HG03460 (cell line): ENCODE results near the gene ZCCHC7.
"Not testable (repeated sequence)": the region's sequence is repeated elsewhere in the genome, so short reads cannot be mapped to it uniquely, and the experiment has no call there.

ENCODE experiments used
- ATAC-seq: cut with Tn5 transposase; IDR thresholded peaks from one replicate; pipeline ENCODE4 v1.9.1; 2021; ENCODE audit not compliant: unreplicated experiment

The ZCCHC7 gene

DNA sequence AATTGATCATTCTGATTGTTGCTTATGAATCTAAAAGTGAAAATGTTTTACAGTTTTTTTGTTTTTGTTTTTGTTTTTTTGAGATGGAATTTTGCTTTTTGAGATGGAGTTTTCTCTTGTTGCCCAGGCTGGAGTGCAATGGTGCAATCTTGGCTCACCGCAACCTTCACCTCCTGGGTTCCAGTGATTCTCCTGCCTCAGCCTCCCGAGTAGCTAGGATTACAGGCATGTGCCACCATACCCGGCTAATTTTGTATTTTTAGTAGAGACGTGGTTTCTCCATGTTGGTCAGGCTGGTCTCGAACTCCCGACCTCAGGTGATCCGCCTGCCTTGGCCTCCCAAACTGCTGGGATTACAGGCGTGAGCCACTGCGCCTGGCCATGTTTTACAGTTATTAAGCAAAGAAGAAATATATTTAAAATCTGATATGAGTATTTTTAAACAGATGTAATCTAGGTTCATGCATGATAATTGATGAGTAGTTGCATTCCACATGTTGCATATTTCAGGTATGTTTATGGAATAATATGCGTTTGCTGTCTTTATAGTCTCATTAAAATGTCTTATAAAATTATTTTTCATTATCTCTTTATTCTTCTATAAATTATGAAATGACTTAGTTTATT is 171.4 kb downstream of the ZCCHC7 start:
- ATAC-seq, result not testable (repeated sequence)

DNA sequence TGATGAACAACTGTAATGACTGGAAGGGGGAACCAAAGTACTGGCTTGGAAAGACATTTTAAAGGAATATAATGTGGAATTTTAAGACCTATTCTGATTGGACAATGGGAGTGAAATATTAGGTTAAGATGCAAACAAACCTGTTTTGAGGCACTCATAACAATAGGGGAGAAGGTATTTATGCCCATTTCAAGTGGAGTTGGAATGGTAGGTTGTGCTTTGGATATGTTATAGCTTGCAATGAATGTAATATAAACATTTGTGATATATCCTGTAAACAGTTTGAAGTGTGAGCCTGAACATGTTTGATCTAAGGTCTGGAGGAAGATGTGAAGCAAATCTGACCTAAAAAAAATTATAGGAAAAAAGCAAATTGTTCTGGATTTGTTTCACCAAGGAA is 172.5 kb downstream of the ZCCHC7 start:
- no peak for ATAC-seq

DNA sequence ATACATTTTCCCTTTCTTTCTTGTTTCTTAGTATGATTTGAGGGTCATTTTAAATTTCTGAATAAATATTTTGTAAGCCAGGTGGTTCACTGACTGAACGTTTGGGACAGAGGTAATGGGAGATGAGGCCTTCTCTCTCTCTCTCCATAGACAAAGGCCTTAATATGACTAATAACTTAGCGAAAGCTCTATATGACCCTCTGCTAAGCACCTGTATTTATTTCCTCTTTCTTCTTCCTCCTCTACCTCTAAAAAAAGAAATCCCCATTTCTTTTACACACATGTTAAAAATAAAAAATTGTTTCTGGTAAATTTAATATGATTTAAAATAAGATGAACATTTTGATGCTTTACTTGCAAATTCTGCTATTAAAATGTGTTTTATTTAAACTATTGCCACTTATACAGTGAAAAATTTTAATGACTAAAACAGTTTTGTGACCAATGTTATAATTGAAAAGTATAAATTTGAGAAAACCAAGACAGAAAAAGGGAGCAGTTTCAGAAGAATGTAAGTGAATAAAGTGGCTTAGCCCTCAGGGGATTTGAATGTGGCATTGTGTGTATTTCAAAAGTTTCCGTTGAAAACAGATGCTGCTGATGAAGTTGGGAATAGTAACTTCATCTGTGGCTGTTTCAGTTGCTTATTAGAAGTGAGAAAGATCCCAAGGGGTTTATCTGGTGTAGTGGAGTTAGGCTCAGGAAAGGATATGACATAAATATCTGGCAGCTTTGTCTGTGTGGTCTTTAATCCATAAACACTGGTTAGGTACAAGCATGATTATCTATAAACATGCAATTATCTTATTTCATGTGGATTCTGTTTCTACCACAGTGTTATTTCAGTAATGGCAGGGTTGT is 173.5 kb downstream of the ZCCHC7 start:
- peak; percentile 62 for ATAC-seq

DNA sequence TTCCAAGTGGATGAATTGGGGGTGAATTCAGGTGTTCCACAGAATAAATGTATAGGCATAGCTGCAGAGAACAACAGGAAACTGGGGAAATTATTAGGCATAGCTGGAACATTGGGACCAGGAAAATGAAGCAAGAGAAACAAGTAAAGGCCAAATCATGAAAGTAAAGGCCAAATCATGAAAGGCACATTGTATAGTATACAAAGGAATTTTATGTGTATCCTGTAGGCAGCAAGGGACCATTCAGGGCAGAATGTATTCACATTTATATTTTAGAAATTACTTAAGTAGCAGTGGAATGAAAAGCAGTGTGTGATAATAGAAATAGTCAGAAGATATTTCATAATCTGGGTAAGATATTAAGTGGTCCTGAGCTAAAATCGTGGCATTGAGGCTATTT is 174.8 kb downstream of the ZCCHC7 start:
- no peak for ATAC-seq

DNA sequence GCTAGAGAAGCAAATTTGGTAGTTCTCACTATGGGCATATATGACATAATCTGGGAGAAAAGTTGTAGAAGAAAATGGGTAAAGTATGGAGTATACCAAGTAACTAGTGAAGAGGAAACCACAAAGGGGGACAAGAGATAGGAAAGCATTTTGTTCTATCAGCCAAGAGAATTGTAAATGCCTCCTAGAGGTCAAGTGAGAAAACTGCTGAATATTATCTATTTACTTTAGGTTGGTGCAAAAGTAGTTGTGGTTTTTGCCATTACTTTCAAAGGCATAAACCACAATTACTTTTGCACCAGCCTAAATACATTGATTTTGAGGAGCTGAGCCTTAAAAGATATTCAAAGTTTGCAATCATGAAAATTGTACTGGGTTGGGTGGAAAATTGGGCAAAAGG is 175.4 kb downstream of the ZCCHC7 start:
- ATAC-seq, result no peak

DNA sequence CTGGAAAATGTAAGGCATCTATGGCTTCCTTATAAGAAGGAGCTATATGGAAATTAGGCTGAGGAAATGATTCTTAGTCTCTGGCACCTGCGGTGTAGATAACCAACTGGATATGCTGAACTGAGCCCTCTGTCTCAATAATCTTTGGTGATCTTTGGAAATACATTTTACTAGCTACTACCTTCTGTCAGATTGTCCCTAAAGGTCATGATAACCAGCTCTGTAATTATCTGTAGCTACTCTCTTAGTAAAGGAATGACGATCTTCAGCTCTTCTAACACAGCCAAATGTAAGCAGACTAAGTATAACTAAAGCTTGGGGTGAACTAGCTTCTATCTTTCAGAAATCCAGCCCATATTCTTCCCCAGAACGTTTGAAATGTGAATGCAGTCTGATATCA is 177.2 kb downstream of the ZCCHC7 start:
- ATAC-seq, result no peak

DNA sequence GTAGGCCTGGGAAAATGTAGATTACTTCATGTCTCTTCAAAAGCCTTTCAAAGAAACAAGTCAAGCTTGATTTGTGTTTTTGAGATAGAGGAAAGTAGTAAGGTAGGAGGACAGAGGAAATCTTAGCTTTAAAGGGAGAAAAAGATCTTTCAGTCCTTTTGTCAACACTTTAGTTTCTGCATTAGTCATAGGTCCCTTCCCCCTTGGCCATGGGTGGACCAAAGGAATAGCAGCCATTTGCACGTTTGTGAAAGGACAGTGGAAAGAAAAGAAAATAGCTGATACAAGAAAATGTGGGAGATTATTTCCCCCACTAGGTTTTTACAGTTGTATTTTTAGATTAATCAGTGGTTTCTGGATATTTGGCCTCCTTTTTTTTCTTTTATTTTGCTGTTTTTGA is 180.2 kb downstream of the ZCCHC7 start:
- peak; percentile 36 for ATAC-seq

DNA sequence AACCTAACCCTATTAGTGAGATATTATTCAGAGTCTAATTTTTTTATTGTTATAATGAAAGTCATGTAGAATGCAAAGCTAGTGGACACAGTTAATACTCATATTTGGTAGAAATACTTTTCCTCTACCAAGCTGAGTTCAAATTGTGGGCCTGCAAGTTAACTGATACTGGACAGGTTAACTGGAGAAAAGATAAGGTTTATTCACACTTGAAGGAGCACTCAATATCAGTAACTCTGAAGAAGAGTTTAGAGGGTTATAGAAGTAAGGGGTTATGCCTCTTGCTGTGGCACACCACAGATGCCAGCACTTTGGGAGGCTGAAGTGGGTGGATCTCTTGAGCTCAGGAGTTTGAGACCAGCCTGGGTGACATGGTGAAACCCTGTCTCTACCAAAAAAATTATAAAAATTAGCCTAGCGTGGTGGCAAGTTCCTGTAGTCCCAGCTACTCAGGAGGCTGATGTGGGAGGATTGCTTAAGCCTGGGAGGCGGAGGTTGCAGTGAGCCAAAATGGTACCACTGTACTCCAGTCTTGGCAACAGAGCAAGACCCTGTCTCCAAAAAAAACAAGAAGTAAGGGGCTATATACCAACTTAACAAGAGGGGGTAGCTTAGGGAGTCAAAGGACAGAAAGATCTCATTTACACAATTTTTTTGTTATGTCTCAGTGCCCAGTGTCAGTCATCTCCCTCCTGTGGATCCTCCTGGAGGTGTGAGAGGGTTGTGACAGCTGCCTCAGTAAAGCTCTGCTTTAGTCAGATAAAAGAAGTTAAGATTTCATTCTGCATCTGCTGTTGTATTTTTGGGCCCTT is 180.9 kb downstream of the ZCCHC7 start:
- ATAC-seq, result no peak

DNA sequence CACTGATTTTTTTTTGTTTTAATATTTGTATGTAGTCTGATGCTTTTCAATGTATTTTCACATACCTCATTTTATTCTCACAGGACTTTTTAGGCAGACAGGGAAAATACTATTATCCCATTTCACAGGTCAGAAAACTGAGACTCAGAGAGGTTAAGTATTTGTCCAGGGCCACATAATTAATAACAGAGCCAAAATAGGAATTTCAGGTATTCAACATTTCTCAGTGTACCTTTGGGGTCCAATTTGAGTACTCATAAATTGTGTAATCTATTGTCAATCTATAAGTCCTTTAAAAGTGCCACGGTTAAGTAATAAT is 181.4 kb downstream of the ZCCHC7 start:
- no peak for ATAC-seq

DNA sequence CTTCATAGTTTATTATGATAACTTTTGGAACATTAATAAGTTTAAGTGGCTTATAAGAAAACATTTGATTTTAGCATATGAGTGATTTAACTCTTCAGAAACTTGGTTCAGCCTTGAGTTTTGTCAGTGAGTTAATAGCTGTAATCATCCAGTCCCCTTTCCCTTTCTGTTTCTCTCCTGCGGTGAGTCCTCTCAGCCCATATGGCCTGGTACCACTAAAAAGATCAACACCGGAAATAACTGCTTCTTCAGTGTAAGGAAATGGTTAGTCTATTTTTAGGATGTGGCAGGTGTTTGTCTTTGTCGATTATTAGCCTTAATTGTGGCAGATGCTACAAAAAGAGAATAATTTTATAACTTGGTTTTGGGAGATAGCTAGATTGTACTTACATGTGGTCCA is 181.9 kb downstream of the ZCCHC7 start:
- ATAC-seq, result peak; percentile 77

DNA sequence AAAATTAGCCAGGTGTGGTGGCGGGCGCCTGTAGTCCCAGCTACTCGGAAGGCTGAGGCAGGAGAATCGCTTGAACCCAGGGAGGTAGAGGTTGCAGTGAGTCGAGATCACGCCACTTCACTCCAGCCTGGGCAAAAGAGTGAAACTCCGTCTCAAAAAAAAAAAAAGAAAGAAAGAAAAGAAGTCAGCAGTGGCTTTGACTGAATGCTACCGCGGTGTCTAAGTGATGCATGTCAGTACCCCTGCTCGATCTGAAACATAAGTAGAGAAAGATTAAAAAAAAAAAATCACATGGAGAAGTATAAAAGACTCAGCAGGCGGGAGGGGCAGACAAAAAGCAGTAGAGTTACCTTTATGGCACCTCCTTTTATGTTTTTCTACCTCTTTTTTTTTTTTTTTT is 182.9 kb downstream of the ZCCHC7 start:
- not testable (repeated sequence) for ATAC-seq

DNA sequence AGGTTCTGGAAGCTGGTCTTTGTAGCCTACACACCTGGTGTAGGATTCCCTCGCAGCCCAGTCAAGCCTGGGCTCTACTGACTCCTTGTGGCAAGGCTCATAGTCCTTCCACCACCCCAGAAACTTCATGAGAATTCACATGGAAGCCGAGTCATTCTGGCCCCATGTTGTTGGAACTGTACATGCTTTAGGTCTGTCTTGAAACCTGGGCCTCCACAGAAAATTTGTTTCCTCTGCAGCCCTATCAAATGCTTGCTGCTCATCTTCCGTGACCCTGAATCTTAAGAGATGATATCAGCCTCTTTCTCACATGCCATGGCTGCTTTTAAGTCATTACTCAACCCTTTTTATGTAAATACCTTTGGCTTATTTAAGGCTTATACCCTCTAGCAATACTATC is 188.8 kb downstream of the ZCCHC7 start:
- no peak for ATAC-seq

DNA sequence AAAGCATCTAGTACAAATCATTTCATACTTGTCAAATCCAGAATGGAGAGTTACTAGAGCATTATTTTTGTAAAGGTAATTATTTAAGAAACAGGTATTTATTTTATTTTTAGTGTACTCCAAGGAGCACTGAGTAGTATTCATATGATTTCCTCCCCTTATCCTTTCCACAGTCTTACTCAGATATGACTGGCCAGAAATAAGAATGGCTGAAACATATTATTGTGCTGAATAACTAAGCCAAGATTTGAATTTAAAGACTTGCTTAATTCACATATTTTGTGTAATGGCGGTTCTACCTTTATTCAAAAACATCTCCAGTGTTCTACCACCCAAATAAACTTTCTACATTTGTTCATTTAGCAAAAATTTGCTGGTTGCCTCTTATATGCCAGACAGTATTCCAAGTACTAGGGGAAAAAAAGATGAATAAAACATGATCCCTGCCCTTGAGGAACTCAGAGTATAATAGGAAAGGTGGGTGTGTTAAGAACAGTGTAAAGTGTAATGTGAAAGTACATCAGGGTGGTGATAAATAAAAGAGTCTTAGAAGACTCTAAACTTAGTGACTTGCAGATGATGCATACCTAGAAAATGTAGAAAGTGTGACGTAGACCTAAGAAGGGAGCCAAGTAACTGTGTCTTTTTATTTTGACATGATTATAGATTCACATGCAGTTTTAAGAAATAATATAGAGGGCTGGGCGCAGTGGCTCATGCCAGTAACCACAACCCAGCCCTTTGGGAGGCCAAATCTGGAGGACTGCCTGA is 191.7 kb downstream of the ZCCHC7 start:
- ATAC-seq, result no peak

DNA sequence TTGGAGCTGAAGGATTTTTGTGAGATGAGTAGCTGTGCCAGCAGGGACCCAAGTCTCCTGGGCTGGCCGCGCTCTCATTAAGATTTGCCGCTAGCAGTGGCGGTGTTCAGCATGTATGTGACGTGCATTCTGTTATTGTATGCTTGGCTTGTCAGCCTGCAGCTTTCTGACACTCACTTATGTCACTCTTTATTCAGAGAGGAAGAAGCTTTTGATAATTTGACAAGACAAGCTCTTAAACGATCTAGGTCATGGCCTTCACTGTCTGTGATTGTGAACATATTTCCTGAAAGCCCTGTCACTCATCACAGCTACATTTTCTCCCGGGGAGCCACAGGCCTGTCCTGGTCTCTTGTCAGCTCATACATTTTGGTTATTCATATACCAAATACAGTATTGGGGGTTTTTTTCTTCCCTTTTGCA is 203.9 kb downstream of the ZCCHC7 start:
- peak; percentile 77 for ATAC-seq

DNA sequence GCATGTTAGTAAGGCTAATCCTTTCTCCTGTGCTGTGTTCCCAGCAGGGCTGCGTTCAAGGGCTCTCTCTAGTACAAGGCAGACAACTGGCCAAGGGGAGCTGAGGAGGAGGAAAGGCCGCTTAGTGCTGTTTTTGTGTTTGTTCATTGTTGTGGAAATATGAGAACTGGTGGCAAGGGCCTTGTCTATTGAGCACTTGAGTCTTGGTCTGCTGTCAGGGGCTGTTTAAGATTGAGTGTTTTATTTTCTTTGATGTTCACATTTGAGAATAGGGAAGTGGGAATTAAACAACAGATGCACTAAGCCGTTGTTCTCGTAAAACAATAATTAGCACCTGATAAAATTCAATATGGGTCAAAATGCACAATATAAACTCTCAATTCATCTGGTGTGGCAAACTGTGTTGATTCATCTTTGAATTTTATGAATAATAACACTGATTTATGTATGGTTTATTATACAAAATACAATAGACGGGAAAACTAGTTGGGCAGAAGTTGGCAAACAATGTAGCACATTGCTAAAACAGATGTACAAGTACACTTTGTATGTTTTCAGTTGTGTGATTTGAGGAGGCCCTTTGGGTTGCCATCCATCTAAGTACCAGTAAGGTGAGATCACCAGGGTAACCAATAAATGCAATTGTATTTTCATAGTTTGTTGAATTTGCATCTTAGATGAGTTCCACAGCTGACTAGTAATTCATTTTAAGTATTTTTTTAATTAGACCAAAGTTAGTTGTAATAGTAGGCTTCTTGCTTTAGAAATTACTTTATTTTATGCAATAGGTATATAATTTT is 204.5 kb downstream of the ZCCHC7 start:
- no peak for ATAC-seq

DNA sequence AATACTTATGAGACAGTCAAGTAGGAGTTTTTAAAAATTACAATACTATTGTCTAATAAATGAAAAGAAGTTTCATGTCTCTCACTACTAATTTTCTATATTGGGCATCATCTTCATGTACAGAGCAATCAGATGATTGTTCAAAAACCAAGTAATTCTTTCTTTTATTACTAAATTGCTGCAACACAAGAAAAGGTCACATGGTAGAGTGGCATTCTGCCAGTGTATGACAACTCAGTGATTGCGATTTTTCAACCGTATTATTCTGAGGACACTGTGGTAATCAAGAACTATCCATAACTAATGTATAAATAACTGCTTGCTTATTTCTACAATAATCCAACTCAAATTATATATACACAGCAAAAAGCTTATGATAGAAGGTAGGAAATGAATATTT is 205.4 kb downstream of the ZCCHC7 start:
- no peak for ATAC-seq

DNA sequence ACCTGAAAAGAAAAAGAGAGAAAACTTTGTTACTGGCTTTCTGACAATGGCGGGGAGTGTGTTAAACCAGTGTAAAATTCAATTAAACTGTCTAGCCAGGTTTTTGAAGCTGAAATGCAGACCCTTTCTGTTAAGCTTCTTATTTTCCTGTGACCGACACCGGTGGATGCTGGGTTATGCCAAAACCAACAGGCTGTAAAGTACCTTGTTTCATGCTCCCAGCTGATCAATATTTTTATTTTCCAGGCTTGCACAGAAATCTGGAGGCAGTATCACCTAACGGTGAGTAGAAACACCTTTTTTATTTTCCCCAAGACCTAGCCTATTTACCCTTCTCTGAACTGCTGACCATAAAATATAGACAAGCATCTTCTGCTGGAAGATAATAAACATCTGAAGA is 207.2 kb downstream of the ZCCHC7 start:
- no peak for ATAC-seq

DNA sequence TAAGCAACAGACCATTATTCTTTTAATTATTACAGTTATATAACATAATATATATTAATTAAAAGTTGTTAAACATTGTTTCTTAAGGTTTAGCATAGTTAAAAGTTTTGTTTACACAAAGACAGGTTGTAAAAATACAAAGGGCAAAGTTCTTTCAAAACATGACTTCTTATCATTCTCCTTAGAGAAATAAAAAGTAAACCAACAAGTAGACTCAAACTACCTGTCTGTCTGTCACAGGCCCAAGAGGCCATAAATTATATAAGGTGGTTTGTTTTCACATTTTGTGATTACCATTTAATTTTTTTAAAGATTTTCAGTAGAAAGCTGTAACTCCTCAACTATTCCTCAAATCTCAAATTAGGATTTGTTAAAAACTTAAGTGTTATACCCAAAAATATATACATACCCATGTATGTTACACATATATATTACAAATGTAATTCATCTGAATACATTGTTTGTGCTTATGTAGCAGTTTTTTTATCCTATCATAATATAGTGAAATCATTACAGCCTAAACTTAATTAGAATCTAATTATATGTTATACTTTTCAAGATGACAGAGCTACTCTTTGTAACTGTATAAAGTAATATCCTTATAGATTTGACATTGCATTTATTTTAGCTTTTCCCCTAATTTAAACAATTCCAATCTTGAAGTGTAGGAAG is 208.3 kb downstream of the ZCCHC7 start:
- ATAC-seq, result no peak

DNA sequence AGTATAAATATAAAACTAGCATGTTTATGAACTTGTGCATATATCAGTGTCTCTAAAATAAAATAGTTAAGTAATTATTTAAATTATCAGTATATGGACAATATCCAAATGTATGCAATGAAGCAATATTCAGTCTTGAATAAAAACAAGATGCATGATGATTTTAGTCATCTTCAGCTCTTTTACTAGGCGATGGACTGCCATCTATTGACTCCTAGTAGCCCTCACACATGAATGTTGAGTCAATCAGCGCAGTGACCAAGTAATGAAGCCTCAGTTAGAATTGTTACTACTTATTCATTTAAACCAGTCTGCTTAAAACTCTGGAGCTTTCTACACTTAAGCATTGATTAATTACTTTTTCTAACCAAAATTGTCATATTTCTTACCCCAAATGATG is 209.2 kb downstream of the ZCCHC7 start:
- ATAC-seq, result no peak

DNA sequence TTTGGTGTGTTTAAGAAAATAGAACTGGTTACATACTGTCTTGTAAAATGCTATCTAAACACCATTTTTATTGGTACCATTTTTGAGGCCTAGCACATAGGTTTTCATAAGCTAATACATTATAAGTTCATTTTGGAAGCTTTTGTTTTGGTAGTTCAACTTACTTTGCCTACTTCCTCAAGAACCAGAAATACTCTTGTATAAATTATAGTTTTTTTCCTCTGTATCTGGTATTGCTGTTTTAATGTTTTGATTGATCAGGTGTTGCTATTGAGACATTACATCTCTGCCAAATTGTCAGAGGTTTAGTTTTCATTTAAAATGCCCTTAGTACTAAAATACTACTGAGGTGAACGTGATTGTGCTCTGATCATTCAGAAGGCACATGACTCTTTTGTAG is 211.5 kb downstream of the ZCCHC7 start:
- ATAC-seq, result no peak
